Mammary epithelial cell (primary cell): Measurements from ENCODE around the gene GFOD1.
"Not testable (repeated sequence)": the region's sequence is repeated elsewhere in the genome, so short reads cannot be mapped to it uniquely, and the experiment has no call there.

ENCODE experiments used
- EZH2 ChIP-seq: IDR thresholded peaks from 2 replicates; pipeline ENCODE4 v1.6.1; 2012; ENCODE audit warnings: low read length, inconsistent platforms, borderline replicate concordance
- TF ChIP-seq, protein P1 (sequence below), 2 donors: IDR thresholded peaks in 1 of 2; conservative IDR thresholded peaks in 1 of 2; 2 replicates each; pipeline ENCODE4 v1.5.1; 2011 to 2012; ENCODE audit warnings: inconsistent platforms in 2 of 2, low read length in 2 of 2, mild to moderate bottlenecking in 2 of 2, control low read depth in 1 of 2, low read depth in 1 of 2; ENCODE audit not compliant: insufficient read depth in 1 of 2; ENCODE audit errors: extremely low read depth in 1 of 2

- TF ChIP-seq, protein P1, sequence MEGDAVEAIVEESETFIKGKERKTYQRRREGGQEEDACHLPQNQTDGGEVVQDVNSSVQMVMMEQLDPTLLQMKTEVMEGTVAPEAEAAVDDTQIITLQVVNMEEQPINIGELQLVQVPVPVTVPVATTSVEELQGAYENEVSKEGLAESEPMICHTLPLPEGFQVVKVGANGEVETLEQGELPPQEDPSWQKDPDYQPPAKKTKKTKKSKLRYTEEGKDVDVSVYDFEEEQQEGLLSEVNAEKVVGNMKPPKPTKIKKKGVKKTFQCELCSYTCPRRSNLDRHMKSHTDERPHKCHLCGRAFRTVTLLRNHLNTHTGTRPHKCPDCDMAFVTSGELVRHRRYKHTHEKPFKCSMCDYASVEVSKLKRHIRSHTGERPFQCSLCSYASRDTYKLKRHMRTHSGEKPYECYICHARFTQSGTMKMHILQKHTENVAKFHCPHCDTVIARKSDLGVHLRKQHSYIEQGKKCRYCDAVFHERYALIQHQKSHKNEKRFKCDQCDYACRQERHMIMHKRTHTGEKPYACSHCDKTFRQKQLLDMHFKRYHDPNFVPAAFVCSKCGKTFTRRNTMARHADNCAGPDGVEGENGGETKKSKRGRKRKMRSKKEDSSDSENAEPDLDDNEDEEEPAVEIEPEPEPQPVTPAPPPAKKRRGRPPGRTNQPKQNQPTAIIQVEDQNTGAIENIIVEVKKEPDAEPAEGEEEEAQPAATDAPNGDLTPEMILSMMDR (conservative IDR thresholded peaks at IDR 0.05 in 1 of 2, IDR thresholded peaks at IDR 0.05 in 1 of 2; ENCODE audit: extremely low read depth in 1 of 2, insufficient read depth in 1 of 2, low read depth in 1 of 2, low read length in 2 of 2), result not testable (repeated sequence)
- TF ChIP-seq EZH2, result not testable (repeated sequence)
Measured at GRCh38 chr6:13511141-13511571, 23.8 kb upstream of the GFOD1 start.
